Activated T-cell treated with anti-CD3 and anti-CD28 coated beads, Interleukin-2, amount 50 U/mL, for 4 hours (primary cell): Measurements from ENCODE around the gene FCMR. TPM values are rescaled to one million over a fixed set of nuclear protein-coding genes. Genes with fewer than 3 reads are reported as not detected.

Source experiments
- ATAC-seq, 2 donors: fragments of 200-7000 bp; cut with Tn5 transposase; one replicate each; pipeline ENCODE4 v1.10.0; 2021
- DNase-seq: peaks from one replicate; pipeline ENCODE4 v3.0.0-alpha.2; 2020
- H3K27me3 Mint-ChIP-seq: one replicate; pipeline ENCODE4 v1.8.0; 2021; ENCODE audit warnings: low read depth, mixed read lengths
- H3K36me3 Mint-ChIP-seq: one replicate; pipeline ENCODE4 v1.8.0; 2022; ENCODE audit warnings: mixed read lengths; ENCODE audit not compliant: insufficient read depth
- H3K4me1 Mint-ChIP-seq: one replicate; pipeline ENCODE4 v1.8.0; 2021; ENCODE audit warnings: low read depth, mixed read lengths
- H3K4me3 Mint-ChIP-seq: one replicate; pipeline ENCODE4 v1.8.0; 2021; ENCODE audit warnings: mild to moderate bottlenecking, moderate library complexity, mixed read lengths
- H3K9me3 Mint-ChIP-seq: one replicate; pipeline ENCODE4 v1.8.0; 2021; ENCODE audit warnings: mixed read lengths
- total RNA-seq, 3 donors: library from RNA; stranded (reverse); gene quantifications; one replicate each; pipeline ENCODE4 v1.2.1, GENCODE V29; 2021

The FCMR gene
- total RNA-seq, 3 donors from 2014 or later = 24.7 to 41.7 (median 24.8) TPM

DNA sequence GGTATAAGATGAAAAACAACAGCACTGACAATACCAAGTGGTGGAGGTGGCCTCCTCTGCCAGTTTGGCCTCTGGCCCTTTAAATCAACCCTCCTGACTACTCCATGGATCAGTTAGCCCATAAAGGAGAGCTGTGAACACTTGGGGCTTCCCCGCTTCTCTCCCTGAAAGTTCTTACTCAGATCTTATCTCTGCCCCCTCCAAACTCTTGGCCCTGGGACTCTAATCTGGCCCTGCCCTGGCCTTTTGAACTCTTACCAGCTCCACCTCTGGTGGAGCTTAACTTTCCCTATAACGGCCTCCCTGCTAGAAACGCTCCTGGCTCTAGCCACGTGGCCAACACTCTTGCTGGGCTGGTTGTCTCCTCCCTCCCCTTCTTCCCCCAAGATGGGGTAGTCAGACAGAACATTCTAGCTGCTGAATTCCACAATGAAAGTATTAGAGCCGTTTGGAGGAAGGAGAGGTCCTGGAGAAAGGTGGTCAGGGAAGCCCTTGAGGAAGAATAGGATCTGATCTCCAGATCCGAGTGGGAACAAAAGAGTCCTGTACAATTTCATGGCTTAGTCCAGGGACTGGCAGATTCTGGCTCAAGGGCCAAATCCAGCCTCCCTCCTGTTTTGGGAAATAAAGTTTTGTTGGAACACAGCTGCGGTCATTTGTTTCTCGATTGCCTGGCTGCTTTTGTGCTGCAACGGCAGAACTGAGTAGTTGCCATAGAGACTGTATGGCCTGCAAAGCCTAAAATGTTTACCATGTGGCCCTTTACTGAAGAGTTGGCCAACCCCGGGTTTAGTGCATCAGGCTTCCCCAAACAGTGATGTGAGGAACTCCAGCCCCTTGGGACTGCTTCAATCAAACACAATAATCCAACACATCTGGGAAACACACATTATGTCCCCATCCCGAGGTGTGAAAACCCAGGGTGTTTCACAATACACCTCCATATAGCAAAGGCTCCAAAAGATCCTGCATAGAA lies 34.0 kb upstream of the FCMR start:
- no peaks in the 10 kb centered on the region for H3K27me3 Mint-ChIP-seq
- DNase-seq (no peak), ATAC-seq (no peak)
- no peaks in the 10 kb centered on the region for H3K9me3 Mint-ChIP-seq
- H3K4me1 Mint-ChIP-seq = peaks cover 8% of the 10 kb centered on the region
- H3K4me3 Mint-ChIP-seq = no peak overlapping the region
- H3K36me3 Mint-ChIP-seq = no peaks in the 10 kb centered on the region

GRCh38 chr1:206954459-206955342 lies 33.0 kb upstream of the FCMR start:
- Mint-ChIP-seq H3K4me1 (peaks cover 8% of the 10 kb centered on the region), H3K36me3 (no peaks in the 10 kb centered on the region), H3K27me3 (no peaks in the 10 kb centered on the region)

GRCh38 chr1:206953626-206954025 lies 31.9 kb upstream of the FCMR start:
- Mint-ChIP-seq H3K4me1 (peaks cover 8% of the 10 kb centered on the region), H3K4me3 (no peak overlapping the region), H3K36me3 (no peaks in the 10 kb centered on the region), H3K9me3 (no peaks in the 10 kb centered on the region), H3K27me3 (no peaks in the 10 kb centered on the region)
- no peak for DNase-seq
- ATAC-seq = no peak

More at GRCh38 chr1:206954459-206955342, 33.0 kb upstream of the FCMR start:
- Mint-ChIP-seq H3K9me3 (no peaks in the 10 kb centered on the region), H3K4me3 (no peak overlapping the region)
- no peak for DNase-seq
- no peak for ATAC-seq

GRCh38 chr1:206953126-206953525 lies 31.4 kb upstream of the FCMR start:
- DNase-seq = no peak
- Mint-ChIP-seq H3K9me3 (no peaks in the 10 kb centered on the region), H3K4me3 (no peak overlapping the region), H3K27me3 (no peaks in the 10 kb centered on the region), H3K36me3 (no peaks in the 10 kb centered on the region), H3K4me1 (peaks cover 8% of the 10 kb centered on the region)
- no peak for ATAC-seq

DNA sequence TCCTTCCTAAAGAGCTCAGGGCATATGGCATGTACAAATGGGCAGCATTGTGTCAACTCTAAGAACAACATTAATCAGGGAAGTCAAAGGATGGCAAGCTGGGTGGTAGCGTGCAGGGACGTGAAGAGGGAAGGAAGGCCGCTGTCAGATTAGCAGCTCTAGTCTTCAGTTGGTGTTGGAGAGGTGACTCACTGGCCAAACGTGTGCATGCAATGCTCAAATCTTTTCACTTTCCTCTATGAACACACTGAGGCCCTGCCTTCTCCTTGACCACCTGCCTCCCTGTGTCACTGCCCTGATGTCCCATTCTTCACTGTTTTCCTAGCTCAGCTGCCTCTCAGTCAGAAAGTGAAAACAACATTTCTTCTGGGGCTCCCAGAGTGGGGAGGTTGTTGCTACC lies 30.4 kb upstream of the FCMR start:
- H3K9me3 Mint-ChIP-seq = no peaks in the 10 kb centered on the region
- no peak overlapping the region for H3K4me3 Mint-ChIP-seq
- no peak for ATAC-seq
- H3K36me3 Mint-ChIP-seq = no peaks in the 10 kb centered on the region
- H3K27me3 Mint-ChIP-seq = no peaks in the 10 kb centered on the region
- peaks cover 8% of the 10 kb centered on the region for H3K4me1 Mint-ChIP-seq
- DNase-seq = no peak

GRCh38 chr1:206951318-206952100 lies 29.8 kb upstream of the FCMR start:
- ATAC-seq (no peak), DNase-seq (no peak)
- Mint-ChIP-seq H3K4me3 (no peak overlapping the region), H3K36me3 (no peaks in the 10 kb centered on the region), H3K9me3 (no peaks in the 10 kb centered on the region), H3K27me3 (no peaks in the 10 kb centered on the region), H3K4me1 (peaks cover 8% of the 10 kb centered on the region)

DNA sequence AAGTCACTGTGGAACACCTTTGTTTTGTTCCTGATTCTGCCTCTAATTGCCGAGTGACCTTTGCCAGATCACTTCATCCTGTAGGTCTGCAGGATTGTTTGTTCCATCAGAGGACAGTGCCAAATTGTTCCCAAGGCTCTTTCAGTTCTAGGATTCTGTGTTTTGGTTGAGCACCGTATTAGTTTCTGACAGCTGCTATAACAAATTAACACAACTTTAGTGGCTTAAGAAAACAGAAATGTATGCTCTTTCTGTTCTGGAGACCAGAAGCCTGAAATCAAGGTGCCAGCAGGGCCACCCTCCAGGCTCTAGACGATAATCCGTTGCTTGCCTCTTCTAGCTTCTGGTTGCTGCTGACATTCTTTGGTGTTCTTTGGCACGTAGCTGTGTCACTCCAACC lies 27.9 kb upstream of the FCMR start:
- Mint-ChIP-seq H3K4me3 (no peak overlapping the region), H3K27me3 (no peaks in the 10 kb centered on the region), H3K9me3 (no peaks in the 10 kb centered on the region), H3K4me1 (peaks cover 1% of the 10 kb centered on the region), H3K36me3 (no peaks in the 10 kb centered on the region)
- no peak for ATAC-seq
- no peak for DNase-seq

DNA sequence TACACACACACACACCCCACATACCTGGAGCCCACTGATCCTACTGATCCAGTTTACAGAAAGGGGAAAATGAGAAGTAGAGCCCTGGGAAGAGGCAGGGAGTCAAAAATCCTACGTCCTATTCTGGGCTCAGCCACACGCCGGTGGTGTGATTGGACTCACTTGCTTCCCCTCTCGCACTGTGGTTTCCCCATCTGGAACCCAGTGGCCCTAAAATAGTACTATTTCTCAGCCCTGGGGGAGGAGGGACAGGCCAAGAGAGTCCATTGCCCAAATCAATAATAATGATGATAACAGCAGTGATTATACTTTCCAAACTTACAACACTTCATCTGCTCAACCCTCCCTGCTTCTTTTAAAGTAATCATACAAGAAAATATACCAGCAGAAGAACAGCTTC lies 27.5 kb upstream of the FCMR start:
- Mint-ChIP-seq H3K9me3 (no peaks in the 10 kb centered on the region), H3K4me1 (no peaks in the 10 kb centered on the region), H3K36me3 (no peaks in the 10 kb centered on the region), H3K27me3 (no peaks in the 10 kb centered on the region), H3K4me3 (no peak overlapping the region)
- DNase-seq (no peak), ATAC-seq (no peak)

DNA sequence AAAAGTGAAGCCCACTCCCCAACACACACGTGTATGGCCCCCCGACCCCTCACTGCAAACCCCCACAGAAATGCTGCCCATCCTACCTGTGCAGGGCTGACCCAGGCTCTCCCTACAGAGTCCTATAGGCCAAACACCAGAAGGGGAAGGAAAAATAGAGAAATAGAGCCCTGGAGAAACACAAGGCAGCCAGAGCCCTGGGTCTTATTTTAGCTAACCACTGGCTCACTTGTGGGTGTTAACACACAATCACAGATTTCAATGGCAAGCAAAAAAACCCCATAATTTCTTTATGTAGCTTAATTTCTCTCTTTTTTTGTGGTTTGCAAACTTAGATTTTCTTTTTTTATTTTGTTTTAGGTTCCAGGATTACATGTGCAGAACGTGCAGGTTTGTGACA lies 25.5 kb upstream of the FCMR start:
- H3K4me3 Mint-ChIP-seq = no peak overlapping the region
- no peaks in the 10 kb centered on the region for H3K4me1 Mint-ChIP-seq
- H3K27me3 Mint-ChIP-seq = no peaks in the 10 kb centered on the region
- no peak for DNase-seq
- H3K36me3 Mint-ChIP-seq = no peaks in the 10 kb centered on the region
- no peaks in the 10 kb centered on the region for H3K9me3 Mint-ChIP-seq
- ATAC-seq = no peak

DNA sequence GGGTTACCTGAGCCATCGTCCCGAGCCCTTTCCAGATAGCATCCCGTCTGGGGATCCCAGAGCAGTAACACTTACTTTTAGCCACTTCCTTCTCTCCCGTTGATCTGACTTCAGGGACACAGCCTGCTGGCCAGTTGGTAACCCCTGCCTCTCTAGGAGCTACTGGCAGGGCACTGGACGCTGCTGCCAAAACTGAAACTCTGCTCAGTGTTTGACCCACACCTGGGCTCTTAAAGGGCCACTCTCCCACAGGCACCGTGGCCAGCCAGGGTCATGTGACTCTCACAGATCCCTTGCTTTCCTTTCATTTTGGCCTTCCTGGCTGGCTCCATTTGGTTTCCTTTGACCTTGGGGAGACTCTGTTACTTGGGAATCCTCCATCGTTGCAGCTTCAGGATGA lies 24.5 kb upstream of the FCMR start, which contains the start of gene PIGR:
Gene PIGR, minus strand, starts transcription at position 206 of the 400 bp plus-strand sequence. CDS start 5,935 bp downstream, outside the sequence.
- Mint-ChIP-seq H3K9me3 (no peaks in the 10 kb centered on the region), H3K27me3 (no peaks in the 10 kb centered on the region), H3K4me3 (no peak within 1 kb of the TSS), H3K36me3 (no peaks in the 10 kb centered on the region), H3K4me1 (no peaks in the 10 kb centered on the region)
- no peak for ATAC-seq
- no peak for DNase-seq

DNA sequence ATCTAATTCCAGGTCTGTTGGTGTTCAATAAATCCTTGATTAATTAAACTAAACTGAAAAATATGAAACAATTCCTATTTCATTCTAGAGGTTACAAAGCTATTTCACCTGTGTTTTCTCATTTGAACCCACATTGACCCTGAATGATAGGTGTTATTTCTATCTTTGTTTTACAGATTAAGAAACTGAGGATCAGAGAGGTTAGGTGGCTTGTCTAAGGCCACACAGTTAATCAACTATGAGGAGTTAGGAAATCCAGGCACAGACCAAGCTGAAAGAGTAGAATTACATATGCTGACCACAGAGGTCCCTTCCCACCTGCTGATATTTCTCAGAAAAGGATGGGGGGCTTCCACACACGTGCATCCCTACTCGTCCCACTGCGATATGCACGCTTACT lies 24.0 kb upstream of the FCMR start:
- DNase-seq (no peak), ATAC-seq (no peak)
- H3K36me3 Mint-ChIP-seq = no peaks in the 10 kb centered on the region
- no peak overlapping the region for H3K4me3 Mint-ChIP-seq
- no peaks in the 10 kb centered on the region for H3K27me3 Mint-ChIP-seq
- H3K4me1 Mint-ChIP-seq = no peaks in the 10 kb centered on the region
- H3K9me3 Mint-ChIP-seq = no peaks in the 10 kb centered on the region

DNA sequence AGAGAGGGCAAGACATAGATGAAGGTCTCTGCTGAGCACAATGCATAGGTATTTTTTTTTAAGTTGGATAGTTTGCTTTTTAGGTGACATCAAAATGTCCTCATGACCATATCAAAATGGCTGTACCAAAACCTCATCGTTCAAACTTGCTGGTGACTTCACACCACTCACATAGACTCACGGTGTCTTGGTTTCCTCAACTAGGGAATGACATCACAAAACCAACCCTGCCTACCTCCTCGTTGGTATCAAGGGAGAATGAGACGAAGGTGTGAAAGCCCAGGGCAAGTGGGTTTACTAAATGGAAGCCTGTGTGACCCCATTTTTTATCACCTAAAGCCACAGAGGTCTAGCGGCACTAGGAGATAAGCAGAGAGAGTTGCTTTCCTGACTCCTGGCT lies 23.0 kb upstream of the FCMR start:
- H3K9me3 Mint-ChIP-seq = no peaks in the 10 kb centered on the region
- ATAC-seq (no peak), DNase-seq (no peak)
- no peak overlapping the region for H3K4me3 Mint-ChIP-seq
- H3K27me3 Mint-ChIP-seq = no peaks in the 10 kb centered on the region
- no peaks in the 10 kb centered on the region for H3K36me3 Mint-ChIP-seq
- no peaks in the 10 kb centered on the region for H3K4me1 Mint-ChIP-seq

DNA sequence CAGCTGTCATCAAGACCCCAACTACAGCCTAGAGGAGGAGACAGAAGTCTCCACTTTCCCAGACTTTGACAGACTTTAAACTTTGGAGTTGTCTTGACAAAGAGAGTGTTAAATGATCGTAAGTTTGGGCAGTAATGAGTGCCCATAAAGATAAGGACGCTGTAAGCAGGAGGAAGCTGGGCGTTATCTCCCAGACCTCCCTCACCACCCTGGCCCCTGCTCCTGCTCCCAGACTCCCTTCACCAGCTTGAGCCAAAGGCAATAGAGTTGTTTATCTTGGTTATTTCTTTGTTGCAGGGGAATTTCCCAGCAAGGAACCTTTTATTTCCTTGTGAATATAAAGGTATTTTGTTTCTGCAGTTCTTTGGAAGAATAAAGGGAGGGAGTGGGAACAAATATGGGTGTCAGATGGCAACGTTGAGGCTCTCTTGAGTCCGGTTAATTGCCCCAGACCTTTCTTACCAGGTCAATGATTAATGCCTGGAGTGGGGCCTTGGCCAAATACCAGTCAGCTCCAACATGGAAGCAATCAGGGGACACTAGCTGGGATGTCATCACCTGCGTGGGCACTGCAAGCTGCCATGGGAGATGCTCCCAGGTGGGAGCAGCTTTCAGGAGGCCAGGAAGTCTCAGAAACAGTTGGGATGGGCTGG lies 20.2 kb upstream of the FCMR start:
- H3K4me1 Mint-ChIP-seq = no peaks in the 10 kb centered on the region
- no peak for ATAC-seq
- H3K9me3 Mint-ChIP-seq = no peaks in the 10 kb centered on the region
- H3K4me3 Mint-ChIP-seq = no peak overlapping the region
- no peaks in the 10 kb centered on the region for H3K36me3 Mint-ChIP-seq
- H3K27me3 Mint-ChIP-seq = no peaks in the 10 kb centered on the region
- no peak for DNase-seq

GRCh38 chr1:206940588-206940936 lies 18.8 kb upstream of the FCMR start:
- Mint-ChIP-seq H3K4me3 (no peak overlapping the region), H3K36me3 (no peaks in the 10 kb centered on the region), H3K9me3 (no peaks in the 10 kb centered on the region), H3K27me3 (no peaks in the 10 kb centered on the region), H3K4me1 (no peaks in the 10 kb centered on the region)
- no peak for ATAC-seq
- no peak for DNase-seq
